Measurements from ENCODE around the gene DENND2A. TPM values are rescaled to one million over a fixed set of nuclear protein-coding genes. Genes with fewer than 3 reads are reported as not detected.

Gene DENND2A
- total RNA-seq, 4 donors from 2014 or later = 6.8 to 13.6 (median 10.6) TPM

DNA sequence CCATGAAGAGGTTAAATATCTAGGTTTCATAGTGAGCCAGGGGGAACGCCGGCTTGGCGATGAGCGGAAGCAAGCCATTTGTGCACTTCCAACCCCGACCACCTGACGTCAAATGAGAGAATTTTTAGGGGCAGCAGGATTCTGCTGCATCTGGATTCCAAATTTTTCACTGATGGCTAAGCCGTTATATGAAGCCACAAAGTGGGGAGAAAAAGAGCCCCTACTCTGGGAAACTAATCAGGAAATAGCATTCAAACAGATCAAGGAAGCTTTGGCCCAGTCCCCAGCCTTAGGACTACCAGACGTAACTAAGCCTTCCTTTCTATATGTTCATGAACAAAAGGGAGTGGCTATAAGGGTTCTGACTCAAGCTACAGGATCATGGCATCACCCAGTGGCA lies 19.2 kb upstream of the DENND2A start:
- TF ChIP-seq, protein P1, sequence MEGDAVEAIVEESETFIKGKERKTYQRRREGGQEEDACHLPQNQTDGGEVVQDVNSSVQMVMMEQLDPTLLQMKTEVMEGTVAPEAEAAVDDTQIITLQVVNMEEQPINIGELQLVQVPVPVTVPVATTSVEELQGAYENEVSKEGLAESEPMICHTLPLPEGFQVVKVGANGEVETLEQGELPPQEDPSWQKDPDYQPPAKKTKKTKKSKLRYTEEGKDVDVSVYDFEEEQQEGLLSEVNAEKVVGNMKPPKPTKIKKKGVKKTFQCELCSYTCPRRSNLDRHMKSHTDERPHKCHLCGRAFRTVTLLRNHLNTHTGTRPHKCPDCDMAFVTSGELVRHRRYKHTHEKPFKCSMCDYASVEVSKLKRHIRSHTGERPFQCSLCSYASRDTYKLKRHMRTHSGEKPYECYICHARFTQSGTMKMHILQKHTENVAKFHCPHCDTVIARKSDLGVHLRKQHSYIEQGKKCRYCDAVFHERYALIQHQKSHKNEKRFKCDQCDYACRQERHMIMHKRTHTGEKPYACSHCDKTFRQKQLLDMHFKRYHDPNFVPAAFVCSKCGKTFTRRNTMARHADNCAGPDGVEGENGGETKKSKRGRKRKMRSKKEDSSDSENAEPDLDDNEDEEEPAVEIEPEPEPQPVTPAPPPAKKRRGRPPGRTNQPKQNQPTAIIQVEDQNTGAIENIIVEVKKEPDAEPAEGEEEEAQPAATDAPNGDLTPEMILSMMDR (IDR thresholded peaks at IDR 0.05; ENCODE audit: low read depth) = no peak

DNA sequence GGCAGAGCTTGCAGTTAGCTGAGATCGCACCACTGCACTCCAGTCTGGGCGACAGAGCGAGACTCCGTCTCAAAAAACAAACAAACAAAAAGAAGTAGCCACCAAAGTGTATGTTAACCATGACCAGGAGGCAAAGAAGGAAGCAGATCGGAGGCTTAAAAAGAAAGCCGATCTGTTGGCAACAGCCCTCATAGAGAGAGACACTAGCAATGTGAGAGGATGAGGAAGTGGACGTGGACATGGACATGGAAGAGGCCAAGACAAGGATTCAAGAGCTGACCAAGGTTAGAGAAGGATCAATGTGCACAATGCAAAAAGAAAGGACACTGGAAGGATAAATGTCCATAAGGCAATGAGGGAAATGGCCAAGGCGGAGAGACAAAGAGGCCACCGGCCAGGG lies 17.3 kb upstream of the DENND2A start:
- TF ChIP-seq, protein P1 (IDR thresholded peaks at IDR 0.05; ENCODE audit: low read depth) = no peak

DNA sequence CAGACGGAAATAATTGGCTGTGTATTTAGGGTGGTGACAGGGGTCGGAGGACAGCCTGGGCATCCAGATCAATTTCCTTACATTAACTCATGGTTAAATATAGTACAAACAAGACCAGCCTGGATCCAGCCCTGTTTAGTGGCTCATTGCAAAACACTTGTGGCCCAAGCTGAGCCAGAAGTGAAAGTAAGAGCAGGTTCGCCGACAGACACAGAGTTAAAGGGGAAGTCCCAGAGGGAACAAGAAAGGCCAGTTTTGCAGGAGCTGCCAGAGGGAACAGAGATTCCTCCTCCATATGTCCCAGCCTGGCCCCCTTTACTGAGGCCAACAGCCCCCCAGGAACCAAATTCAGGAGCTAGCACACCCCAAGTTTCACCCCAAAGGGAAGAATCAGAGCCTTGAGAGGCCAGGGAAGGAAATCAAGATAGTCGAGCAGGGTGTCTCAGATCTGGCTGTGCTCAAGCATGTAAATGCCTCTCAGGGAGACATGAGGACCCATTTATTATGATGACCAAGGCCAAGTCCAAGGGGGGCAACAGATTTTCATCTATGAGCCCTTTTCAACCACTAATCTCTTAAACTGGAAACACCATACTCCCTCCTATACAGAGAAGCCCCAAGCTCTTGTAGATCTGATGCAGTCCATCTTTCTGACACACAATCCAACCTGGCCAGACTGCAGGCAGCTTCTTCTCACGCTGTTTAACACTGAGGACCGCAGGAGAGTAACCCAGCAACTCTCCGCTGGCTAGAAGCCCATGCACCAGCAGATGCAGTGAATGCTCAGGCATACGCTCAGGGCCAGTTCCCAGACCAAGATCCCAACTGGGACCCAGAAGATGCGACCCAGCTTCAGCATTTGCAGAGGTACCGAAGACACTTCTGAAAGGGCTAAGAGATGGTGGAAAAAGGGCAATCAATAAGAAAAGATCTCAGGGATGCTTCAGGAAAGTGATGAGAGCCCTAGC lies 16.2 kb upstream of the DENND2A start:
- TF ChIP-seq, protein P1 (IDR thresholded peaks at IDR 0.05; ENCODE audit: low read depth) = no peak

DNA sequence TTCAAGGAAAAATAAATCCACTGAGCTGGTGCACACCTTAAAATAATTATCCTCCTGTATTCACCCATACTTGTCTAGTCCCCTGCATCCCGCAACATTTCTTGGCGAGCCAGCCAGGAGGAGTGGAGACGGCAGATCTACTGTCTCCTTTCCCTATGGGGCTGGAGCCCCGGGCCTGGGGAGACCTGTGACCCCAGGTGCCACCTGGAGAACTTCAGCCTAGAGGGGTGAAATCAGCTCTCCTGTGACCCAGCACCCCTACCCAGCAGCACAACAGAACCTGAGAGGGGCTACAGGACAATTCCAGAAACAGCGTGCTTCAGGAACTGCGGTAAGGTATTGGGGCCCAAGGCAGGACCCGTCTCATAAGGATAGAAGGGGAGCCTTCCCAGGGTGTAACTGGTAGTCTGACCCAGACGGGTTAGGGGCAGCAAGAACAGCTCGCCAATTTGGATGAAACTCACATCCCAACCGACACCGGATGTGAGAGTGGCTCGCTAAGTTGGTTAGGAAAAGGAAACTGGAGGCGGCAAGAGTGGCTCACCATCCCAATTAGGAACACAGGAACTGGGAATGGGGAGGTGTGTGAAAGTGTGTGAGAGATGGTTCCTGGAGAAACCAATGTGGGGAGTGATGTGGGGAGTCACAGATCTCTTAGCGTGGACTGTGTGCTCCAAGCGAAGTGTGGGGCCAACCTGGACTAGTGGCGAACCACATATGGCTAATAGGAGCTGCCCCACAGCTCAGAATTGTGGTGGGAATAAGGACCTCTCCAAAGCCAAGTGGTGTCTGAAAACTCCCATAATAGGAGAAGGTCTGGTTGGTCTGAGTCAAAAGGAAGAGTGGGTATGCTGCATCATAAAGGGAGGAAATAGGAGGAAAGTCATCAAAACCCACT lies 15.1 kb upstream of the DENND2A start:
- TF ChIP-seq, protein P1 (IDR thresholded peaks at IDR 0.05; ENCODE audit: low read depth) = no peak

DNA sequence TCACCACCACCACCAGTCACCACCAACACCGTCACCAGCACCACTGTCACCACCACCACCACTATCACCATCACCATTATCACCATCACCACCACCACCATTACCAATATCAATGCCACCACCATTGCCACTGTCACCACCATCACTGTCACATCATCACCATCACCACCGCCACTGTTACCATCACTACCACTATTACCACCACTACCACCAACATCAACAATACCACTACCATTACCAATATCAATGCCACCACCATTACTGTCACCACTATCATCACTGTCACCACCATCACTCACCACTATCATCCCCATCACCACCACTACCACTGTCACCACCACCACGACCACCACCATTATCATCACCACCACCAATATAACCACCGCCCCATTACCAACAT lies 14.0 kb upstream of the DENND2A start:
- TF ChIP-seq, protein P1 (IDR thresholded peaks at IDR 0.05; ENCODE audit: low read depth) = no peak

DNA sequence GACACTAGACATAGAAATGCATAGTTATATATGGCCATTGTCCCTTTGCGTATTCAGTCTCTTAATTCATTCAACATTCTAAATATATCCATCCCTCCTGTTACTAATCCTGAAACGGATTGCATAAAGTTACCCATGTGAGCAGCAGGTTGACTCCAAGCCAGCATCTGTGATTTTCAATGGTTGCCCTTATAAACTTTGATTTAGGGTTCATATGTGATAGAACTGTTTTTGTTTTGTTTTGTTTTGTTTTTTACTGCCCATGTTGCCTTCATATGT lies 13.4 kb upstream of the DENND2A start:
- TF ChIP-seq, protein P1 (IDR thresholded peaks at IDR 0.05; ENCODE audit: low read depth) = no peak
